Large intestine (tissue), 3 donors: ENCODE data around the gene CYS1. TPM values are rescaled to one million over a fixed set of nuclear protein-coding genes. Genes with fewer than 3 reads are reported as not detected.

Experiments
- DNase-seq, 2 donors: peaks; one replicate each; pipeline versions ENCODE4 v3.0.0 to v3.0.0-alpha.2; 2013
- H3K27ac ChIP-seq: one replicate; pipeline ENCODE4 v1.5.1; 2013; ENCODE audit warnings: low read length
- H3K27me3 ChIP-seq: 2 replicates; pipeline ENCODE4 v1.6.1; 2013; ENCODE audit warnings: low read length; ENCODE audit not compliant: control insufficient read depth, insufficient read depth
- H3K36me3 ChIP-seq: 2 replicates; pipeline ENCODE4 v1.6.1; 2013; ENCODE audit warnings: low read length; ENCODE audit not compliant: control insufficient read depth, insufficient read depth
- H3K4me1 ChIP-seq: one replicate; pipeline ENCODE4 v1.6.1; 2013; ENCODE audit warnings: low read length; ENCODE audit not compliant: control insufficient read depth, insufficient read depth
- H3K4me3 ChIP-seq: one replicate; pipeline ENCODE4 v1.5.1; 2013; ENCODE audit warnings: low read length
- H3K9me3 ChIP-seq: one replicate; pipeline ENCODE4 v1.6.1; 2013; ENCODE audit warnings: mild to moderate bottlenecking, low read depth, low read length, moderate library complexity; ENCODE audit not compliant: control insufficient read depth
- WGBS: methylation state at CpG from one replicate; pipeline ENCODE4 v1.1.5; 2013; ENCODE audit warnings: low lambda C conversion rate; ENCODE audit not compliant: insufficient coverage; 5-methylcytosine and 5-hydroxymethylcytosine counted together
- polyA plus RNA-seq: library from polyadenylated mRNA; unstranded; fragments of 120-200 nt; gene quantifications from one replicate; pipeline ENCODE4 v1.2.1, GENCODE V29; 2013

The CYS1 gene
- polyA plus RNA-seq, 1 donor = 22.1 TPM

DNA sequence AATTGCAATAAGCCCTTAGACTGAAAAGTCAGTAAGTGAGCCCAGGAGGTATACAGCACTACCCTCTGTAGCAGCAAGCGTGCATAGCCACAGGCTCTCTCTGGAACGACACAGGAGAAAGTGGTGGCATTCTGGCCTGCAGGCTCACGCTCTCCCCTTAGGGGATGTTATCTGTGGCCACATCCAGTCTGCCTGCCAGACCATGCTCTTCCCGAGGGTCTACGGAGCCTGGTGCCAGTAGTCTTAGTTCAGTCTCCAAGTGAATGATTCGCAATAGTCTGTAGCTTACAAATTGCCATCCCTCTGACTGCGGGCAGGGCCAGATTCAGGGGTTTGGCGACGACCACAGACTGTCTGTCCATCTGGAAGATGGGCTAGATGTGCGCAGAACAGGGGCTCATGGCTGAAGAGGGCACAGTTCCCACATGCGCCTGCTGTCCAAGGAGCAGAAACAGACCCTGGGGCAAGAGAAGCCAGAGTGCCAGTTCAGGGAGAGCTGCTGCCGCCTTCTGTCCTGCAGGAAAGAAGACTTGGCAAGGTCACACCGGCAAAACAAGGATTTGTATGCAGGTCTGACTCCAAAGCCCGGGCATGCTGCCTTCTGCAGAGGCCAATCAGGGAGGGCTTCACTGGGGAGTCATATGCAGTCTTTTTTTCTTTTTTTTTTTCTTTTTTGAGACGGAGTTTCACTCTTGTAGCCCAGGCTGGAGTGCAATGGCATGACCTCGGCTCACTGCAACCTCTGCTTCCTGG, 40.4 kb downstream of the CYS1 start:
- no peak for DNase-seq
- peaks cover 20% of the 10 kb centered on the region for H3K9me3 ChIP-seq
- no peaks in the 10 kb centered on the region for H3K27me3 ChIP-seq
- H3K4me3 ChIP-seq = no peak overlapping the region
- WGBS = 71% methylated on average over 2 of the region's 16 CpGs
- H3K27ac ChIP-seq = no peak overlapping the region
- peaks cover 8% of the 10 kb centered on the region for H3K4me1 ChIP-seq
- H3K36me3 ChIP-seq = no peaks in the 10 kb centered on the region

DNA sequence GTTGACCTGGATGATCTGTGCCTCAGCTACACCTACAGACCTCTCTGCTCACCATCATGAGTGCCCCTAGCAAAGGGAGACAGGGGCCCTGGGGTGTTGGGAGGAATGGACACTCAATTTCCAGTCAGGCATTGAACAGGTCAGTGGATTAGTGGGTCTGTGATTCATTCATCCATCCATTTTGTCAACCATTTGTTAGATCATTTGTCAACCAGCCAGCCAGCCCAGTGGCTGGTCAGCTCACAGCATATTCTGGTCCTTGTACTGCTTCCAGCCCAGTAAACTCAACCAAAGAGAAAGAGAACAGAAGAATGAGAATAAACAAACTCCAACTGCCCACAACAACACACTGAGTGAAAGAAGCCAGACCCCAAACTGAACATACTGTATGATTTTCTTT, 41.5 kb downstream of the CYS1 start:
- Histone ChIP-seq H3K4me3 (no peak overlapping the region), H3K4me1 (peaks cover 8% of the 10 kb centered on the region), H3K36me3 (no peaks in the 10 kb centered on the region), H3K27ac (no peak overlapping the region), H3K27me3 (no peaks in the 10 kb centered on the region), H3K9me3 (peaks cover 9% of the 10 kb centered on the region)
- no peak for DNase-seq

DNA sequence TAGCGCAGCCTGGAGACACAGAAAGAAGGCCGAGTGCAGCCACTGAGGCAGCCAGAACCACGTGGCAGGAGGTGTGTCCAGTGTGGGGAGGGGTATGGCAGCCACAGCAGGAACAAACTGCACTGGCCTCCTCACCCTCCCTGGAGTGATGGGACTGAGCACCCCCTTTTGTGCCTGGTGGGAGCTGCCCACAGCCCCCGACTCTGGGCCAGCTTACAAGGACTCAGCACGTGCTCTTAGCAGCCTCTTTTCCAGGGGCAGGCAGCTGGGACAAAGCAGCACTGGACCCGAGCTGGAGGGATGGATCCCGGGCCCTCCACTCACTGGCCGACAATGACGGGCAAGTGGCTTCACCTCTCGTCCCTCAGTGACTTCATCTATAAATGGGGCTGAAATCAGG, 42.1 kb downstream of the CYS1 start:
- H3K27ac ChIP-seq = no peak overlapping the region
- H3K4me1 ChIP-seq = peaks cover 8% of the 10 kb centered on the region

DNA sequence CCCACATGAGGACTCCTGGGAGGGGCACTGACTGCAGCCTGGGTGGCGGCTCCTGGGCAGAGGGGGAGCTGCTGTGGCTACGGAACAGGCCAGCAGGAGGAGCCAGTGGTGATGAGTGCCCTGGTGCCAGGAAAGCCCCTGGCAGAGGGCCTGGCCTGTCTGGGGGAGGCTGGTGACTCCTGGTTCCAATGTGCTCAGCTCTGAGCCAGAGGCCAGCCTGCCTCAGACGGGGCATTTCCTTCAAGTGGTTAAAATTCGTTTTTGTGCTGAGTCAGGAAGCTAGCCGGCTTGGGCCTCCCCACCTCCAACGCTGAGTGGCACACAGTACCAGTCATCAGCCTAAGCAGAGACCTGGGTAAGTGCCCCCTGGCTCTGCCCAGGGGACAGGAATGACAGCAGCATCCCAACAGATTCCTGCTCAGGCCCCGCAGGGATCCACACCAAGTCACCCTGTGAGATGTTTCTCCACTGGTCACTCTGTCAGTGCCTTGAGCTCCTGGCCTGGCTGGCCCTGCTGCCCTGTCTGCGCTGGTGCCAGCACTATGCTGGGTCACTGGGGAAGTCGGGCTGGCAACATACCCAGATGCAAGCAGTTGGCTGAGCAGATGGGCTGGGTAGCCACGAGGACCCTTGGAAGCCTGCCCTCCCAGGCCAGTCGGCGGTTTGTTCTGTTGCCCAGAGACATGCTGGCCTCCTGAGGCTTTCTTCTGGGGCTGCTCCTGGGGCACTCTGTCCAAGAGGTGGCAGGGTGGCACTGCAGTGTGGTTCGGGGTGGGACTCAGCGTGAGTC, 43.9 kb downstream of the CYS1 start:
- no peaks in the 10 kb centered on the region for H3K27me3 ChIP-seq
- H3K9me3 ChIP-seq = no peaks in the 10 kb centered on the region
- H3K36me3 ChIP-seq = no peaks in the 10 kb centered on the region
- H3K4me1 ChIP-seq = no peaks in the 10 kb centered on the region
- WGBS = no CpG with 5 or more reads among the region's 14 CpGs
- H3K27ac ChIP-seq = no peak overlapping the region
- H3K4me3 ChIP-seq = no peak overlapping the region
- no peak for DNase-seq

More for the DNA sequence above, 42.1 kb downstream of the CYS1 start:
- peaks cover 9% of the 10 kb centered on the region for H3K9me3 ChIP-seq
- H3K36me3 ChIP-seq = no peaks in the 10 kb centered on the region
- H3K4me3 ChIP-seq = no peak overlapping the region
- no CpG with 5 or more reads among the region's 10 CpGs for WGBS
- H3K27me3 ChIP-seq = no peaks in the 10 kb centered on the region
- no peak for DNase-seq

DNA sequence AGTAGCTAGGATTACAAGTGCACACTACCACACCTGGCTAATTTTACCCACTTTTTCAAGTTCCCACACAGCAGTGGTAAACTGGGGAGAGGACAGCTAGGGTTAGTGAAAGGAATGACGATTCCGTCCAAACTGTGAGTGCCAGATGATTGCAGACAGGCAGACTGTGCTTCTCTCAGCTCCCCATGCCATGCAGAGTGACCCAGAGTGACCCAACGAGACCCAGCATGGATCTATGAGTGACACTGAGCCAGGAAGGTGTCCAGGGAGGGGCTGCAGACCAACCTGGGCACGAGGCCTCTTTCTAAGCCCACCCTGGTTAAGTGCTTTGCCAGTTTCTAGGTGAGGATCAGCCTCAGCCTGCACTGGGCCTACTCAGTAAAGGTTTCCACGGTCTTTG, 44.6 kb downstream of the CYS1 start:
- no peak for DNase-seq
- no peaks in the 10 kb centered on the region for H3K9me3 ChIP-seq
- no peaks in the 10 kb centered on the region for H3K4me1 ChIP-seq
- no peaks in the 10 kb centered on the region for H3K36me3 ChIP-seq
- no CpG with 5 or more reads among the region's 5 CpGs for WGBS
- H3K4me3 ChIP-seq = no peak overlapping the region
- H3K27ac ChIP-seq = no peak overlapping the region
- H3K27me3 ChIP-seq = no peaks in the 10 kb centered on the region

DNA sequence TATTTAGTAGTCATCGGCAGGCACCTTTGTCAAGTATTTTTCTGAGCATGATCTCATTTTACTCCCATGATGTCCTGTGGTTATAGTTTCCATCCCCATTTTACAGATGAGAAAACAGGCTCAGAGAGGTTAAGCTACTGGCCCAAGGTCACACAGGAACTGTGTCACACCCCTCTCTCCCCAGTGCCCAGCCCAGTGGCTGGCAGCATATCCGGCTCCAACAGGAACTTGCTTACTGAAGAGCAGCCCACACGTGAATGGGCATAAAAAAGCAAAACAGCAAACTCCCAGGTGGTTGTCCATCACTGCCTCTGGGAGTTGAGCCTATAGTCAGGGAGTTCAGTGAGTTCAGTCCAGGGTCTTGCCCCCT, 45.2 kb downstream of the CYS1 start:
- H3K36me3 ChIP-seq = no peaks in the 10 kb centered on the region
- no peaks in the 10 kb centered on the region for H3K27me3 ChIP-seq
- peaks cover 2% of the 10 kb centered on the region for H3K4me1 ChIP-seq
- no CpG with 5 or more reads among the region's 3 CpGs for WGBS
- H3K27ac ChIP-seq = no peak overlapping the region
- no peak overlapping the region for H3K4me3 ChIP-seq
- DNase-seq = no peak
- H3K9me3 ChIP-seq = no peaks in the 10 kb centered on the region

DNA sequence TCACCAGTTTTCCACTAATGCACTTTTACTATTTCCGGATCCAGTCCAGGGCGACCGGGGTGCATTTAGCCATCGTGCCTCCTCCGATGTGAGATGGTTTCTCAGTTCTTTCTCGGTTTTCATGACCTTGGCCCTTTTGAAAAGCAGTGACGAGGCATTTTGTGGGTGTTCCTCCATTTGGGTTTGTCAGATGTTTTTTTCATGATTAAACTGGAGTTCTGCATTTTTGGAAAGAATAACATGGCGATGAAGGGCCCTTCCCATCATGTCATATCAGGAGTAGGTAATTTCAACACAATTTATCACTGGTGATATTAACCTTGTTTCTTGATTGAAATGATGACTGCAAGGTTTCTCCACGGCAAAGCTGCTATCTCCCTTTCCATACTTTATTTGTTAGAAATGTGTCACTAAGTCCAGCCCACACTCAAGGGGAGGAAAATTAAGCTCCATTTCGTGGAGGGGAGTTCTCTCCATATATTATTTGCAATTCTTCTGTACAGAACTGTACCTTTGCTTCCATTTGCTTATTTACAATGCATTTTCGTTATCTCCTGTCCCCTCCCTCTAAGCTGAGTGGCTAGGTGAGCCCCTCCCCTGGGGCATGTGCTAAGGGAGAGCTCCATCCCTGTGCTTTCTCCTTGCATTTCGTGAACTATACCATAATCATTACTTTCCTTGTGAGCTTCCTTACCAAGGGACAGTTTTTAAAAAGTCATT, 45.7 kb downstream of the CYS1 start:
- no peak overlapping the region for H3K4me3 ChIP-seq
- WGBS = 67% methylated on average over 1 of the region's 12 CpGs
- no peak for DNase-seq
- no peaks in the 10 kb centered on the region for H3K27me3 ChIP-seq
- H3K27ac ChIP-seq = no peak overlapping the region
- no peaks in the 10 kb centered on the region for H3K9me3 ChIP-seq
- peaks cover 7% of the 10 kb centered on the region for H3K4me1 ChIP-seq
- no peaks in the 10 kb centered on the region for H3K36me3 ChIP-seq

DNA sequence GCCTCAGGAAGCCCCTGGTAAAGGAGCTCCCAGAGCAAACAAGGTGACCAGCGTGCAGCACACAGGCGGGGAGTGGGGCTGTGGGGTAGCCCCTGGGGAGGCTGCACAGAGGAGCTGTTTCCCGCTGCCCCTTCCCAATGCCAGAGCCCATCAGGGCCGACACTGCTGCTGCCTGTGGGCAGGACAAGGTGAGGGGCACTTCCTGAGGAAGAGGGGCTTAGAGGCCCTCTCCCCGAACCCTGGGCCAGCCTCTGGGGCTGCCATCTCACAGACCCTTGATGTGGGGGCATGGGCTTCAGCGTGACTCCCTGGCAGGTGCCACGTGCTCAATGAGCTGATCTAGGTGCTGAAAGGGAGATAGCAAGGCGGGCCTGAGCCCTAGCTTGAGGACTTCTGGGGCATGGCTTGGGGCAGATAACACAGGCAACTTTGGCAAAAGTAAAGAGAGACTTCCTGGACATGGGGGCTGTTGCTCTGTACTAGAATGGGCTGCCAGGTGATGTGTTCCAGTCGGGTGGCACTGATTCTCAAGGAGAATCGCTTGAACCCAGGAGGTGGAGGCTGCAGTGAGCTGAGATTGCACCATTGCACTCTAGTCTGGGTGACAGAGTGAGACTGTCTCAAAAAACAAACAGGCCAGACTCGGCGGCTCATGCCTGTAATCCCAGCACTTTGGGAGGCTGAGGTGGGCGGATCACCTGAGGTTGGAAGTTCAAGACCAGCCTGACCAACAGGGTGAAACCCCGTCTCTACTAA, 46.8 kb downstream of the CYS1 start:
- no peak overlapping the region for H3K4me3 ChIP-seq
- H3K4me1 ChIP-seq = peaks cover 18% of the 10 kb centered on the region
- no CpG with 5 or more reads among the region's 14 CpGs for WGBS
- H3K27me3 ChIP-seq = no peaks in the 10 kb centered on the region
- H3K27ac ChIP-seq = no peak overlapping the region
- DNase-seq = no peak
- no peaks in the 10 kb centered on the region for H3K9me3 ChIP-seq
- no peaks in the 10 kb centered on the region for H3K36me3 ChIP-seq

DNA sequence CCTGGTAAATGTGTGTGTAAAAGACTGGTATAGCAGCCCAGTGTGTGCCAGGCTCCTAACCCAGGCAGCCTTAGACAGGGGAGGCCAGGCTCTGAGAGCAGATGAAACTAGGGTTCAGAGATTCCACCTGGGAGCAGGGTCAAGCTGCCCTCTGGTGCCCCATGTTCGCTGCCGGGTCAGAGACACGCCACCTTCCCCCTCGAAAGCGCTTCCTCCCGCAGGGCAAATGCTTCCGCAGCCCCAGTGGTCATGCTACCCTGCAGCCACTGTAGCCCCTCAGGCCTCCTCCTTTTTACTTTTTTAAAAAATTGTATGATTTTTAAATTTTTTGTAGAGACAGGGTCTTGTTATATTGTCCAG, 47.5 kb downstream of the CYS1 start:
- no peaks in the 10 kb centered on the region for H3K27me3 ChIP-seq
- DNase-seq = no peak
- no peaks in the 10 kb centered on the region for H3K36me3 ChIP-seq
- peaks cover 19% of the 10 kb centered on the region for H3K4me1 ChIP-seq
- WGBS = 100% methylated on average over 2 of the region's 7 CpGs
- H3K27ac ChIP-seq = no peak overlapping the region
- H3K9me3 ChIP-seq = no peaks in the 10 kb centered on the region
- H3K4me3 ChIP-seq = no peak overlapping the region
